Measurements from ENCODE around the gene MUCL1.

GRCh38 chr12:54831631-54832030 lies 22.7 kb upstream of the MUCL1 start:
- TF ChIP-seq ESRRA (IDR thresholded peaks at IDR 0.05; ENCODE audit: borderline replicate concordance, low read length), result no peak
- TF ChIP-seq CTCF (IDR thresholded peaks at IDR 0.05), result no peak
- no peak for TF ChIP-seq CEBPB (IDR thresholded peaks at IDR 0.05)
- TF ChIP-seq KDM5A (IDR thresholded peaks at IDR 0.05), result no peak
- no peak for TF ChIP-seq REST (IDR thresholded peaks at IDR 0.05)
- TF ChIP-seq RCOR1 (IDR thresholded peaks at IDR 0.05; ENCODE audit: low read depth, low read length), result no peak
- TF ChIP-seq ZNF302 (CRISPR knock-in tag; IDR thresholded peaks at IDR 0.05), result no peak
- no peak for TF ChIP-seq KDM1A (IDR thresholded peaks at IDR 0.05; ENCODE audit: low read depth)
- no peak for TF ChIP-seq USF2 (IDR thresholded peaks at IDR 0.05)

All from A549 (cell line).